Neural cell (in vitro differentiated cells): Measurements from ENCODE around the gene THYN1.

Experiments
- EZH2 ChIP-seq: fragments of 200-600, 300-800 bp; shearing (Covaris generic), sonication (generic); IDR thresholded peaks from 2 replicates; pipeline ENCODE4 v1.6.1; 2014; ENCODE audit warnings: antibody characterized with exemption, low read length, borderline replicate concordance, mild to moderate bottlenecking; ENCODE audit not compliant: insufficient read depth, poor library complexity, severe bottlenecking
- TF ChIP-seq, protein P1 (sequence below): fragments of 450-650 bp; IDR thresholded peaks from 2 replicates; pipeline ENCODE4 v1.5.1; 2014; ENCODE audit warnings: antibody characterized with exemption, mild to moderate bottlenecking, moderate library complexity; ENCODE audit not compliant: poor library complexity, severe bottlenecking
- TF ChIP-seq, protein P2 (sequence below): IDR thresholded peaks from 2 replicates; pipeline ENCODE4 v1.6.1; 2012; ENCODE audit warnings: borderline replicate concordance

DNA sequence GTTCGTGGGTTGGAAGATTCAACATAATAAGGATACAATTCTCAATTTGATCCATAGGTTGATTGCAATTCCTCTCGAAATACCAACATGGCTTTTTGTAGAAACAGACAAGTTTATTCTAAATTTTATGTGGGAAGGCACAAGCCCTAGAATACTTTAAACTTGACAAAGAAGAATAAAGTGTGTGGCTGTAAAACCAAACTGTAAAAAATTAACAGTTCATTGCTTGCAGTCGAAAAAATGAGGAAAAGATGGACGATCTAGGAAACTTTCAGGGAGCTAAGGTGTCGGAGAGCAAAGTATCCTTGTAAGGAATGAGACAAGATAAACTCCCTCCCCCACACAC, 22.0 kb upstream of the THYN1 start:
- no peak for TF ChIP-seq EZH2
- TF ChIP-seq, protein P1, sequence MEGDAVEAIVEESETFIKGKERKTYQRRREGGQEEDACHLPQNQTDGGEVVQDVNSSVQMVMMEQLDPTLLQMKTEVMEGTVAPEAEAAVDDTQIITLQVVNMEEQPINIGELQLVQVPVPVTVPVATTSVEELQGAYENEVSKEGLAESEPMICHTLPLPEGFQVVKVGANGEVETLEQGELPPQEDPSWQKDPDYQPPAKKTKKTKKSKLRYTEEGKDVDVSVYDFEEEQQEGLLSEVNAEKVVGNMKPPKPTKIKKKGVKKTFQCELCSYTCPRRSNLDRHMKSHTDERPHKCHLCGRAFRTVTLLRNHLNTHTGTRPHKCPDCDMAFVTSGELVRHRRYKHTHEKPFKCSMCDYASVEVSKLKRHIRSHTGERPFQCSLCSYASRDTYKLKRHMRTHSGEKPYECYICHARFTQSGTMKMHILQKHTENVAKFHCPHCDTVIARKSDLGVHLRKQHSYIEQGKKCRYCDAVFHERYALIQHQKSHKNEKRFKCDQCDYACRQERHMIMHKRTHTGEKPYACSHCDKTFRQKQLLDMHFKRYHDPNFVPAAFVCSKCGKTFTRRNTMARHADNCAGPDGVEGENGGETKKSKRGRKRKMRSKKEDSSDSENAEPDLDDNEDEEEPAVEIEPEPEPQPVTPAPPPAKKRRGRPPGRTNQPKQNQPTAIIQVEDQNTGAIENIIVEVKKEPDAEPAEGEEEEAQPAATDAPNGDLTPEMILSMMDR = no peak
- TF ChIP-seq, protein P2, sequence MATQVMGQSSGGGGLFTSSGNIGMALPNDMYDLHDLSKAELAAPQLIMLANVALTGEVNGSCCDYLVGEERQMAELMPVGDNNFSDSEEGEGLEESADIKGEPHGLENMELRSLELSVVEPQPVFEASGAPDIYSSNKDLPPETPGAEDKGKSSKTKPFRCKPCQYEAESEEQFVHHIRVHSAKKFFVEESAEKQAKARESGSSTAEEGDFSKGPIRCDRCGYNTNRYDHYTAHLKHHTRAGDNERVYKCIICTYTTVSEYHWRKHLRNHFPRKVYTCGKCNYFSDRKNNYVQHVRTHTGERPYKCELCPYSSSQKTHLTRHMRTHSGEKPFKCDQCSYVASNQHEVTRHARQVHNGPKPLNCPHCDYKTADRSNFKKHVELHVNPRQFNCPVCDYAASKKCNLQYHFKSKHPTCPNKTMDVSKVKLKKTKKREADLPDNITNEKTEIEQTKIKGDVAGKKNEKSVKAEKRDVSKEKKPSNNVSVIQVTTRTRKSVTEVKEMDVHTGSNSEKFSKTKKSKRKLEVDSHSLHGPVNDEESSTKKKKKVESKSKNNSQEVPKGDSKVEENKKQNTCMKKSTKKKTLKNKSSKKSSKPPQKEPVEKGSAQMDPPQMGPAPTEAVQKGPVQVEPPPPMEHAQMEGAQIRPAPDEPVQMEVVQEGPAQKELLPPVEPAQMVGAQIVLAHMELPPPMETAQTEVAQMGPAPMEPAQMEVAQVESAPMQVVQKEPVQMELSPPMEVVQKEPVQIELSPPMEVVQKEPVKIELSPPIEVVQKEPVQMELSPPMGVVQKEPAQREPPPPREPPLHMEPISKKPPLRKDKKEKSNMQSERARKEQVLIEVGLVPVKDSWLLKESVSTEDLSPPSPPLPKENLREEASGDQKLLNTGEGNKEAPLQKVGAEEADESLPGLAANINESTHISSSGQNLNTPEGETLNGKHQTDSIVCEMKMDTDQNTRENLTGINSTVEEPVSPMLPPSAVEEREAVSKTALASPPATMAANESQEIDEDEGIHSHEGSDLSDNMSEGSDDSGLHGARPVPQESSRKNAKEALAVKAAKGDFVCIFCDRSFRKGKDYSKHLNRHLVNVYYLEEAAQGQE = no peak
